Measurements from ENCODE around the gene PPP1R12C. TPM values are rescaled to one million over a fixed set of nuclear protein-coding genes. Genes with fewer than 3 reads are reported as not detected.

PPP1R12C gene
- total and polyA plus RNA-seq, 12 donors = 134 to 283 (median 201) TPM

GRCh38 chr19:55091955-55092354, 25.5 kb downstream of the PPP1R12C start:
- no peak for TF ChIP-seq CTCF (IDR thresholded peaks at IDR 0.05)
- peak in 1 of 8 donors; percentile 5 for ATAC-seq
- intact Hi-C loops (cut with DNase I) = no loop called here
- Histone ChIP-seq H3K27me3 (peaks cover 0 to 16% (median 0%) of the 10 kb centered on the region in 7 donors), H3K27ac (peak overlapping the region in 1 of 10 donors; percentile 62), H3K4me3 (no peak overlapping the region), H3K4me1 (peaks cover 8 to 30% (median 20%) of the 10 kb centered on the region in 9 donors), H3K36me3 (peaks cover 0 to 59% (median 40%) of the 10 kb centered on the region in 9 donors), H3K9me3 (no peaks in the 10 kb centered on the region)
- WGBS, 2 donors = 77 to 84% methylated on average over 23 to 27 of the region's 27 CpGs
- no peak for DNase-seq

DNA sequence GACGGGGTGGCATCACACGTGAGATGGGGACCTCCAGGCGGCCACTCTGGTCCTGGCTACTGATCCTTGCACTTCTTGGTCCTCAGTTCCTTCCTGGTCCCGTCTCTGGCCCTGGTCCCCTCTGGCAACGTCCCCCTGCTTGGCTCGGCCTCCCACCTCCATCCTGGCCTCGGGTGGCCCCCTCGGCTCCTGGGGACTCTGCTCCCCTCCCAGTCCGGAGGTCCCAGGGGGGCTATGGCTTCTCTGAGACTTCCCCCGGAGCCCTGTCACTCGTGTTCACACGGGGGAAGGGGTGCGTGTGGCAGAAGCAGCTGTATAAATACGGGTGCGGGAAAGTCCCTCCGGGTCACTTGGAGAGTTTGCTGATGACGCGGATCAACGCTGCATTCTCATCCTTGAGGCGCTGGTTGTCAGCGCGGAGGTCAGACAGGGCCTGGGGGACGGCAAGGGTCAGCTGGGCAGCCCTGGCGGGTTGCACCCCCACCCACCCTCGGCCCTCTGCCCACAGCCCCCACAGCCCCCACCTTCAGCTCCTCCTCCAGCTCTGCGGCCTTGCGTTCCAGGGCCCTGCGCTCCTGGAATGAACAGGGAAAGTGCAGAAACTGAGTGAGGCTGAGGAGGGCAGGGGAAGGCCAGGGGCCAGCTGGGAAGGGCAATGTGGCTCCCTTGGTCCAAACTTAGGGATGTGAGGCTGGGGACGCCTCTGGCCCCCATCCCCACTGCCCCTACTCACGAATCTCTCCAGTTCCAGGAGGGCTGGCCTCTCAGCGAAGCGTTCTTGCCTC, 26.1 kb downstream of the PPP1R12C start:
- Histone ChIP-seq H3K4me1 (peaks cover 8 to 37% (median 26%) of the 10 kb centered on the region in 9 donors), H3K27me3 (peaks cover 0 to 22% (median under 1%) of the 10 kb centered on the region in 7 donors), H3K9me3 (no peaks in the 10 kb centered on the region), H3K27ac (peak overlapping the region in 1 of 10 donors; percentile 62), H3K36me3 (peaks cover 0 to 58% (median 40%) of the 10 kb centered on the region in 9 donors), H3K4me3 (no peak overlapping the region)
- WGBS, 2 donors = 81 to 82% methylated on average over 31 to 32 of the region's 32 CpGs
- DNase-seq (peak in 1 of 2 donors; percentile 54), ATAC-seq (no peak)
- no peak for TF ChIP-seq CTCF (IDR thresholded peaks at IDR 0.05)
- intact Hi-C loops (cut with DNase I) = no loop called here

GRCh38 chr19:55090564-55090963, 26.9 kb downstream of the PPP1R12C start:
- H3K36me3 ChIP-seq = peaks cover 0 to 51% (median 35%) of the 10 kb centered on the region in 9 donors

More at GRCh38 chr19:55090564-55090963, 26.9 kb downstream of the PPP1R12C start:
- DNase-seq (no peak), ATAC-seq (no peak)
- H3K4me3 ChIP-seq = no peak overlapping the region
- intact Hi-C loops (cut with DNase I) = no loop called here
- 94 to 97% methylated on average over 13 of the region's 13 CpGs for WGBS, 2 donors
- H3K27me3 ChIP-seq = peaks cover 0 to 29% (median 8%) of the 10 kb centered on the region in 7 donors
- TF ChIP-seq CTCF (IDR thresholded peaks at IDR 0.05) = no peak
- no peak overlapping the region for H3K27ac ChIP-seq
- H3K4me1 ChIP-seq = peaks cover 8 to 44% (median 28%) of the 10 kb centered on the region in 9 donors
- no peaks in the 10 kb centered on the region for H3K9me3 ChIP-seq

Data from heart right ventricle (tissue), 16 donors.